Epithelial cell of alveolus of lung (primary cell): Measurements from ENCODE around the gene SLC31A2. TPM values are rescaled to one million over a fixed set of nuclear protein-coding genes. Genes with fewer than 3 reads are reported as not detected.

ENCODE experiments used
- total RNA-seq: library from RNA; depleted of rRNA; stranded (reverse); fragments of >200 nt; gene quantifications from 2 replicates; pipeline ENCODE4 v1.2.1, GENCODE V29; 2015

SLC31A2 gene, protein sequence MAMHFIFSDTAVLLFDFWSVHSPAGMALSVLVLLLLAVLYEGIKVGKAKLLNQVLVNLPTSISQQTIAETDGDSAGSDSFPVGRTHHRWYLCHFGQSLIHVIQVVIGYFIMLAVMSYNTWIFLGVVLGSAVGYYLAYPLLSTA
- 4.4 and 4.9 TPM in 2 replicates for total RNA-seq

DNA sequence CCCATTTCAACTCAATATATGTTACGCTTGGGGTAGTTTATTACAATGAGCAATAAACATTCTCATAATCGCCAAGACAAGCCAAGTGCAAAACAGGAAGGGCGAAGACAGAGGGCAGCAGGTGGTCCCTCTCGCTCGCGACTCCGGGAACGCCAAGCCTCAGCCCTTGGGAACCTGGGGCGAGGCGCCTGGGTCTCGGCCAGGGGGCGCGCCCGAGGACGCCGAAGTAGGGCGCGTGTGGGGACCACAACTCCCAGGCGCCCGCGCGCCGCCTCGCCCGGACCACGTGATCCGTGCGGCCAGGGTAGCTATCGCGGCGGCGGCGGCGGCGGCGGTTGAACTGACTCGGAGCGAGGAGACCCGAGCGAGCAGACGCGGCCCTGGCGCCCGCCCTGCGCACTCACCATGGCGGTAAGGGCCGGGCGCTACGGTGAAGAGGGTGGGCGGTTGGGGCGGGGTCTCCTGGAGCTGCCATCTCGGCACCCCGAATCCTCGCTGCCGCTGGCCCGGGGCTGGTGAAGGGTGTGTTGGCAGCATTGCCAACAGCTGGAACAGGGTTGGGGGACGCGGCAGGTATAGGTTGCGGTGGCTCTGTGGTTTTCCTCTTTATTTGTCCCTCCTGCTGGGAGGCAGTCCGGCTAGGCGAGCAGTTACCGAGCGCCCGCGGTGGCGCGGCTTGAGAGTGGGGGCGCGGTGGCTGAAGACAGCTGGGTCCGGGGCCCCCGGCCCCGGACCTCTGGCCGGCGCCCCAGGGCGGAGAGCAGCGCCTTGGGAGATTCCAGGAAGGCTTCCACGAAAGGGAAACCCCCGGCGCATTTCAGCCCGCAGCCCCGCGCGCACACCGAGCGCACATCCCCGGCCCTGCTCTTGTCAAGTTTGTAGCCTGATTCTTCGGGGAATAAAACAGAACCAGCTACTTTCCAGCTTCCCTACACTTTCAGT lies at the start of gene SLC31A2:
Gene SLC31A2, plus strand, starts transcription at position 338 of the 942 bp plus-strand sequence. Its CDS starts 68 bp downstream, at position 406.

Other genes with a start within 250 kb of the SLC31A2 start
- 1.5 and 2.7 TPM in 2 replicates for gene ZNF883, start 138.8 kb upstream of the SLC31A2 start, total RNA-seq
- 1.3 and 4.6 TPM in 2 replicates for gene ZFP37, start 94.3 kb upstream of the SLC31A2 start, total RNA-seq
- 10.1 and 14.0 TPM in 2 replicates for gene FKBP15, start 70.3 kb downstream of the SLC31A2 start, total RNA-seq
- gene SLC31A1, start 70.5 kb downstream of the SLC31A2 start, total RNA-seq = 29.2 and 37.2 TPM in 2 replicates
- gene CDC26, start 124.6 kb downstream of the SLC31A2 start, total RNA-seq = 29.9 and 30.5 TPM in 2 replicates
- 25.1 and 27.9 TPM in 2 replicates for gene PRPF4, start 124.7 kb downstream of the SLC31A2 start, total RNA-seq
- gene RNF183, start 152.4 kb downstream of the SLC31A2 start, total RNA-seq = not detected in 2 replicates
- gene WDR31, start 189.3 kb downstream of the SLC31A2 start, total RNA-seq = 0.91 and 1.4 TPM in 2 replicates
- gene BSPRY, start 198.5 kb downstream of the SLC31A2 start, total RNA-seq = 0.26 TPM in 1 of 2 replicates, not detected in the other
- gene HDHD3, start 226.0 kb downstream of the SLC31A2 start, total RNA-seq = 6.3 and 13.8 TPM in 2 replicates